Measurements from ENCODE around the gene RHOBTB1.

The RHOBTB1 gene

GRCh38 chr10:60958892-60959601 is 15.1 kb upstream of the RHOBTB1 start:
- TF ChIP-seq EP300 (IDR thresholded peaks at IDR 0.05; ENCODE audit: borderline replicate concordance) (no peak), USF1 (IDR thresholded peaks at IDR 0.05) (no peak), YY1 (IDR thresholded peaks at IDR 0.05; ENCODE audit: low read depth) (no peak), ZBTB7A (IDR thresholded peaks at IDR 0.05; ENCODE audit: low read depth) (no peak), RAD21 (IDR thresholded peaks at IDR 0.05; ENCODE audit: low read depth) (no peak), NFIC (IDR thresholded peaks at IDR 0.05) (no peak), FOXM1 (IDR thresholded peaks at IDR 0.05; ENCODE audit: borderline replicate concordance, low read depth) (no peak), EGR1 (IDR thresholded peaks at IDR 0.05) (no peak), TAF1 (IDR thresholded peaks at IDR 0.05; ENCODE audit: low read depth) (no peak), REST (IDR thresholded peaks at IDR 0.05; ENCODE audit: low read depth) (no peak), CREB1 (IDR thresholded peaks at IDR 0.05; ENCODE audit: low read depth) (no peak), TEAD4 (IDR thresholded peaks at IDR 0.05) (no peak), TCF12 (IDR thresholded peaks at IDR 0.05; ENCODE audit: low read depth) (no peak), CEBPB (IDR thresholded peaks at IDR 0.05) (no peak)

- TF ChIP-seq MAX (IDR thresholded peaks at IDR 0.05) (no peak), FOXM1 (IDR thresholded peaks at IDR 0.05; ENCODE audit: borderline replicate concordance, low read depth) (no peak), CEBPB (IDR thresholded peaks at IDR 0.05) (no peak), TEAD4 (IDR thresholded peaks at IDR 0.05) (no peak), CREB1 (IDR thresholded peaks at IDR 0.05; ENCODE audit: low read depth) (no peak), RAD21 (IDR thresholded peaks at IDR 0.05; ENCODE audit: low read depth) (no peak), TAF1 (IDR thresholded peaks at IDR 0.05; ENCODE audit: low read depth) (no peak), ZBTB7A (IDR thresholded peaks at IDR 0.05; ENCODE audit: low read depth) (no peak), TCF12 (IDR thresholded peaks at IDR 0.05; ENCODE audit: low read depth) (no peak), USF1 (IDR thresholded peaks at IDR 0.05) (no peak), EGR1 (IDR thresholded peaks at IDR 0.05) (no peak), YY1 (IDR thresholded peaks at IDR 0.05; ENCODE audit: low read depth) (no peak), NFIC (IDR thresholded peaks at IDR 0.05) (no peak), EP300 (IDR thresholded peaks at IDR 0.05; ENCODE audit: borderline replicate concordance) (no peak), REST (IDR thresholded peaks at IDR 0.05; ENCODE audit: low read depth) (no peak)
Measured at GRCh38 chr10:60957667-60958221, 13.8 kb upstream of the RHOBTB1 start.

- TF ChIP-seq CREB1 (IDR thresholded peaks at IDR 0.05; ENCODE audit: low read depth) (no peak), NFIC (IDR thresholded peaks at IDR 0.05) (no peak), TEAD4 (IDR thresholded peaks at IDR 0.05) (no peak), USF1 (IDR thresholded peaks at IDR 0.05) (no peak), ZBTB7A (IDR thresholded peaks at IDR 0.05; ENCODE audit: low read depth) (no peak), TCF12 (IDR thresholded peaks at IDR 0.05; ENCODE audit: low read depth) (no peak), CEBPB (IDR thresholded peaks at IDR 0.05) (no peak), RAD21 (IDR thresholded peaks at IDR 0.05; ENCODE audit: low read depth) (no peak), TAF1 (IDR thresholded peaks at IDR 0.05; ENCODE audit: low read depth) (no peak), EGR1 (IDR thresholded peaks at IDR 0.05) (no peak), FOXM1 (IDR thresholded peaks at IDR 0.05; ENCODE audit: borderline replicate concordance, low read depth) (no peak), EP300 (IDR thresholded peaks at IDR 0.05; ENCODE audit: borderline replicate concordance) (no peak), MAX (IDR thresholded peaks at IDR 0.05) (no peak), YY1 (IDR thresholded peaks at IDR 0.05; ENCODE audit: low read depth) (no peak)
Measured at GRCh38 chr10:60955957-60956425, 12.0 kb upstream of the RHOBTB1 start.

GRCh38 chr10:60955316-60955715 is 11.3 kb upstream of the RHOBTB1 start:
- TF ChIP-seq TCF12 (IDR thresholded peaks at IDR 0.05; ENCODE audit: low read depth) (no peak), EGR1 (IDR thresholded peaks at IDR 0.05) (no peak), TEAD4 (IDR thresholded peaks at IDR 0.05) (no peak), YY1 (IDR thresholded peaks at IDR 0.05; ENCODE audit: low read depth) (no peak), MAX (IDR thresholded peaks at IDR 0.05) (no peak), TAF1 (IDR thresholded peaks at IDR 0.05; ENCODE audit: low read depth) (no peak), EP300 (IDR thresholded peaks at IDR 0.05; ENCODE audit: borderline replicate concordance) (no peak), ZBTB7A (IDR thresholded peaks at IDR 0.05; ENCODE audit: low read depth) (no peak), NFIC (IDR thresholded peaks at IDR 0.05) (no peak), FOXM1 (IDR thresholded peaks at IDR 0.05; ENCODE audit: borderline replicate concordance, low read depth) (no peak)

All from Ishikawa (cell line).